ENCODE data around the gene CBX2. TPM values are rescaled to one million over a fixed set of nuclear protein-coding genes. Genes with fewer than 3 reads are reported as not detected.

CBX2 gene
- total RNA-seq, 3 donors from 2014 or later (not counting 1 experiment from before 2014, with no cell fraction given): 0.18 to 1.3 TPM; not detected in 1

DNA sequence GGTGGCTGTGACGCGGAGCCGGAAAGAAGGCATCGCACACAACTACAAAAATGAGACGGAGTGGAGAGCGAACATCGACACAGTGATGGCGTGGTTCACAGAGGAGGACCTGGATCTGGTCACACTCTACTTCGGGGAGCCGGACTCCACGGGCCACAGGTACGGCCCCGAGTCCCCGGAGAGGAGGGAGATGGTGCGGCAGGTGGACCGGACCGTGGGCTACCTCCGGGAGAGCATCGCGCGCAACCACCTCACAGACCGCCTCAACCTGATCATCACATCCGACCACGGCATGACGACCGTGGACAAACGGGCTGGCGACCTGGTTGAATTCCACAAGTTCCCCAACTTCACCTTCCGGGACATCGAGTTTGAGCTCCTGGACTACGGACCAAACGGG lies 42.9 kb upstream of the CBX2 start:
- H3K27me3 ChIP-seq (ENCODE audit: control insufficient read depth, insufficient read depth, low read length): peaks cover 2% of the 10 kb centered on the region

DNA sequence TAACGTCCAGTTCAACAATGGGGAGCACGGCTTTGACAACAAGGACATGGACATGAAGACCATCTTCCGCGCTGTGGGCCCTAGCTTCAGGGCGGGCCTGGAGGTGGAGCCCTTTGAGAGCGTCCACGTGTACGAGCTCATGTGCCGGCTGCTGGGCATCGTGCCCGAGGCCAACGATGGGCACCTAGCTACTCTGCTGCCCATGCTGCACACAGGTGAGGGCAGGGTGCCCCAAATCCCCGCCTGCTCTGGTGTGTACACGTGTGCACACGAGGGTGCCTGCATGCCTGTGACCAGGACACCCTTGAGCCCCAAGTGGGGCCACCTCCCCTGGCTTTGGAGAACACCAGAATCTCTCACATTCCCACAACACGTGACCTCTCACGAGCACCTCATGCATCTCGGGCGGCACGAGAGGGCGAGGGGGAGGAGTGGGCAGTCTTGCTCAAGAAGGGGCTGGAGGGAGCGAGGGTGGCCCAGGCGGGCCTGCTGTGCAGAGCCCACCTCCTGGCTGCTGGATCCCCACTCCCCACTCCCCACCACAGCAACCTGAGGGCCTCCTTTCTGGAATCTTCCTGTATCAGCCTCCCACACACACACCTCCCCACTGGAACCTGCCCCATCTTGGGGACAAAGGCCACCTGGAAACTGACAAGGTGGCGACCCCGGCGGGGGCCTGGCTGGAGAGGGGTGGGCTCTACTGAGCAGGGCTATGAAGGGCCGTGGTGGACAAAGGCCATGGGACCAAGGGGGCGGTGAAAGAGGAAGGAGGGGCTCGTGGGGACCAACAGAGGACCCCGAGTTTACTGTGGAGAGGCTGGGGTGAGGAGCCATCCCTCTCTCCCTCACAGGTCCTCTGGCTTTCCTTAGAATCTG lies 40.7 kb upstream of the CBX2 start:
- intact Hi-C loops (cut with micrococcal nuclease): no loop called here
- TF ChIP-seq, protein P1, sequence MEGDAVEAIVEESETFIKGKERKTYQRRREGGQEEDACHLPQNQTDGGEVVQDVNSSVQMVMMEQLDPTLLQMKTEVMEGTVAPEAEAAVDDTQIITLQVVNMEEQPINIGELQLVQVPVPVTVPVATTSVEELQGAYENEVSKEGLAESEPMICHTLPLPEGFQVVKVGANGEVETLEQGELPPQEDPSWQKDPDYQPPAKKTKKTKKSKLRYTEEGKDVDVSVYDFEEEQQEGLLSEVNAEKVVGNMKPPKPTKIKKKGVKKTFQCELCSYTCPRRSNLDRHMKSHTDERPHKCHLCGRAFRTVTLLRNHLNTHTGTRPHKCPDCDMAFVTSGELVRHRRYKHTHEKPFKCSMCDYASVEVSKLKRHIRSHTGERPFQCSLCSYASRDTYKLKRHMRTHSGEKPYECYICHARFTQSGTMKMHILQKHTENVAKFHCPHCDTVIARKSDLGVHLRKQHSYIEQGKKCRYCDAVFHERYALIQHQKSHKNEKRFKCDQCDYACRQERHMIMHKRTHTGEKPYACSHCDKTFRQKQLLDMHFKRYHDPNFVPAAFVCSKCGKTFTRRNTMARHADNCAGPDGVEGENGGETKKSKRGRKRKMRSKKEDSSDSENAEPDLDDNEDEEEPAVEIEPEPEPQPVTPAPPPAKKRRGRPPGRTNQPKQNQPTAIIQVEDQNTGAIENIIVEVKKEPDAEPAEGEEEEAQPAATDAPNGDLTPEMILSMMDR (IDR thresholded peaks at IDR 0.05): no peak
- peaks cover 13% of the 10 kb centered on the region for H3K27me3 ChIP-seq (ENCODE audit: control insufficient read depth, insufficient read depth, low read length)
- DNase-seq (no peak), ATAC-seq (no peak)
- Mint-ChIP-seq H3K9me3 (no peaks in the 10 kb centered on the region), H3K4me1 (peaks cover 9 to 18% of the 10 kb centered on the region in 2 donors), H3K27me3 (ENCODE audit: low read depth in 2 of 2) (peaks cover 22 to 23% of the 10 kb centered on the region in 2 donors), H3K4me3 (no peak overlapping the region), H3K36me3 (no peaks in the 10 kb centered on the region), H3K27ac (no peak overlapping the region)
- H3K9me3 ChIP-seq (ENCODE audit: control insufficient read depth, insufficient read depth, low read length): no peaks in the 10 kb centered on the region
- H3K4me3 ChIP-seq (ENCODE audit: low read length): no peak overlapping the region
- H3K36me3 ChIP-seq (ENCODE audit: control insufficient read depth, insufficient read depth, low read length): no peaks in the 10 kb centered on the region
- H3K4me1 ChIP-seq (ENCODE audit: control insufficient read depth, insufficient read depth, low read length): peaks cover 20% of the 10 kb centered on the region
- WGBS (ENCODE audit: insufficient coverage): 94% methylated on average over 28 of the region's 30 CpGs
- H3K27ac ChIP-seq (ENCODE audit: low read length): no peak overlapping the region

More for the DNA sequence above, 42.9 kb upstream of the CBX2 start:
- DNase-seq: no peak
- H3K36me3 ChIP-seq (ENCODE audit: control insufficient read depth, insufficient read depth, low read length): no peaks in the 10 kb centered on the region
- Mint-ChIP-seq H3K4me3 (no peak overlapping the region), H3K36me3 (no peaks in the 10 kb centered on the region), H3K9me3 (no peaks in the 10 kb centered on the region), H3K27ac (no peak overlapping the region), H3K4me1 (peaks cover 10 to 11% of the 10 kb centered on the region in 2 donors), H3K27me3 (ENCODE audit: low read depth in 2 of 2) (peaks cover 15 to 16% of the 10 kb centered on the region in 2 donors)
- no peak for ATAC-seq
- 98% methylated on average over 32 of the region's 32 CpGs for WGBS (ENCODE audit: insufficient coverage)
- no peak overlapping the region for H3K27ac ChIP-seq (ENCODE audit: low read length)
- H3K4me3 ChIP-seq (ENCODE audit: low read length): no peak overlapping the region
- no peaks in the 10 kb centered on the region for H3K9me3 ChIP-seq (ENCODE audit: control insufficient read depth, insufficient read depth, low read length)
- peaks cover 14% of the 10 kb centered on the region for H3K4me1 ChIP-seq (ENCODE audit: control insufficient read depth, insufficient read depth, low read length)
- TF ChIP-seq, protein P1 (IDR thresholded peaks at IDR 0.05): no peak
- intact Hi-C loops (cut with micrococcal nuclease): no loop called here

DNA sequence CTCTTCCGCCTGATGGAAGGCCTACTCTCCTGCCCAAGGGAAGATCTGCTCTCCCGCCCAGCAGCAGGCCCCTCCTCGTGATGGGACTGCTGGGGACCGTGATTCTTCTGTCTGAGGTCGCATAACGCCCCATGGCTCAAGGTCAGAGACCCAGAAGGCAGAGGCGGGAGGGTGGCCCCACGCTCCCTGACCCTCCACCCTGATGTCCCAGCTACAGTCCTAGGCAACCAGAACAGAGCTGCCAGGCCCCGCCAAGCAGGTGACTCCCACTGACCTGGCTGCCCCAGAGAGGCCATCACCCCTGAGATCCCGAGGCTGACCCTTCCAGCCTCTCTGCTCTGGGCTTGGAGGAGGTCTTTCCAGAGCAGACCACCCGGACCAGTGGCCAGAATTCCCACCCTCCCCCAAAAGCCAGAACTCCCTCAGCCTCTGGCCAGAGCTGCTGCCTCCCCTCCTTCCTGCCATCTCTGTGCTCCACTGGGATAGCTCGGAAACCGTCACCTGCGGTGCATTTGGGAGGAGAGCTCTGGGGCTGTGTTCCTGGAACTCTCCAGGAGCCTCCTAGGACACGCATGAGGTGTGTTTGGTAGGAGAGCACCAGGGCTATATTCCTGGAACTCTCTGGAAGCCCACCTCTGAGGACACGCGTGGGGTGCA lies 39.9 kb upstream of the CBX2 start:
- Histone ChIP-seq H3K4me1 (ENCODE audit: control insufficient read depth, insufficient read depth, low read length) (peaks cover 14% of the 10 kb centered on the region), H3K4me3 (ENCODE audit: low read length) (no peak overlapping the region), H3K36me3 (ENCODE audit: control insufficient read depth, insufficient read depth, low read length) (no peaks in the 10 kb centered on the region), H3K9me3 (ENCODE audit: control insufficient read depth, insufficient read depth, low read length) (no peaks in the 10 kb centered on the region), H3K27ac (ENCODE audit: low read length) (no peak overlapping the region), H3K27me3 (ENCODE audit: control insufficient read depth, insufficient read depth, low read length) (peaks cover 16% of the 10 kb centered on the region)
- H3K9me3 Mint-ChIP-seq: no peaks in the 10 kb centered on the region
- ATAC-seq (no peak), DNase-seq (no peak)
- no peaks in the 10 kb centered on the region for H3K36me3 Mint-ChIP-seq
- peaks cover 22 to 23% of the 10 kb centered on the region in 2 donors for H3K27me3 Mint-ChIP-seq (ENCODE audit: low read depth in 2 of 2)
- H3K27ac Mint-ChIP-seq: no peak overlapping the region
- 90% methylated on average over 17 of the region's 17 CpGs for WGBS (ENCODE audit: insufficient coverage)
- intact Hi-C loops (cut with micrococcal nuclease): no loop called here
- no peak overlapping the region for H3K4me3 Mint-ChIP-seq
- TF ChIP-seq, protein P1 (IDR thresholded peaks at IDR 0.05): no peak
- peaks cover 2 to 12% of the 10 kb centered on the region in 2 donors for H3K4me1 Mint-ChIP-seq
